Smooth muscle cell of trachea (primary cell): ENCODE measurements around the gene TNFAIP8L3. TPM values are rescaled to one million over a fixed set of nuclear protein-coding genes. Genes with fewer than 3 reads are reported as not detected.

ENCODE experiments used
- total RNA-seq: library from RNA; depleted of rRNA; stranded (reverse); fragments of >200 nt; gene quantifications from 2 replicates; pipeline ENCODE4 v1.2.1, GENCODE V29; 2014

The TNFAIP8L3 gene
- total RNA-seq: 37.4 and 47.5 TPM in 2 replicates

GRCh38 chr15:51094606-51095569 is at the start of gene TNFAIP8L3:
TNFAIP8L3 (minus strand) TSS chr15:51094906; CDS start chr15:51094595, 311 bp downstream.

Other genes with a start within 250 kb of the TNFAIP8L3 start
- gene AP4E1, start 186.2 kb downstream of the TNFAIP8L3 start, total RNA-seq: 10.3 and 15.7 TPM in 2 replicates
- 5.1 and 8.3 TPM in 2 replicates for gene CYP19A1, start 243.7 kb upstream of the TNFAIP8L3 start, total RNA-seq
- 35.1 and 127 TPM in 2 replicates for gene GLDN, start 246.7 kb upstream of the TNFAIP8L3 start, total RNA-seq